IMR-90 (cell line): ENCODE measurements around the gene TMSB10. TPM values are rescaled to one million over a fixed set of nuclear protein-coding genes. Genes with fewer than 3 reads are reported as not detected.

Source experiments
- ATAC-seq: fragments of 200-7000 bp; cut with Tn5 transposase; 2 replicates; pipeline ENCODE4 v1.9.1; 2020; ENCODE audit warnings: low read depth, mild to moderate bottlenecking, moderate library complexity
- BruUV-seq: library from RNA; stranded (reverse); fragments of 400-500 nt; replicated peaks from 2 replicates; lab custom pipeline; 2021; lab: Mats Ljungman, UMichigan
- CTCF ChIA-PET: fragments of 300-600 bp; formaldehyde crosslinking; extraction: SDS; loops from one replicate; lab custom pipeline; 2021; ENCODE audit warnings: antibody characterized with exemption; lab: Yijun Ruan, JAX
- POLR2A ChIA-PET: fragments of 300-600 bp; sonication (Branson Sonifier 250); formaldehyde crosslinking; loops from one replicate; lab custom pipeline; 2022; ENCODE audit warnings: antibody characterized with exemption; ENCODE audit not compliant: unreplicated experiment; lab: Charles Lee
- DNase-seq: peaks from one replicate; pipeline ENCODE4 v3.0.0; 2013
- H2AFZ ChIP-seq: replicated peaks from 2 replicates; pipeline ENCODE3; 2013; ENCODE audit warnings: low read length, mild to moderate bottlenecking; ENCODE audit not compliant: poor library complexity
- H2AK5ac ChIP-seq: 2 replicates; pipeline ENCODE4 v1.6.1; 2013; ENCODE audit warnings: low read depth, low read length, inconsistent platforms
- H2AK9ac ChIP-seq: replicated peaks from 2 replicates; pipeline ENCODE3; 2013; ENCODE audit warnings: mild to moderate bottlenecking, low read depth, low read length, moderate library complexity; ENCODE audit not compliant: poor library complexity
- H2BK120ac ChIP-seq: 2 replicates; pipeline ENCODE4 v1.6.1; 2013; ENCODE audit warnings: low read depth, low read length, inconsistent platforms
- H2BK15ac ChIP-seq: 3 replicates; pipeline ENCODE4 v1.6.1; 2013; ENCODE audit warnings: low read depth, low read length, inconsistent platforms
- H2BK20ac ChIP-seq: 2 replicates; pipeline ENCODE4 v1.6.1; 2013; ENCODE audit warnings: low read depth, mild to moderate bottlenecking, inconsistent platforms, low read length, moderate library complexity
- H2BK5ac ChIP-seq: 2 replicates; pipeline ENCODE4 v1.6.1; 2013; ENCODE audit warnings: mild to moderate bottlenecking, low read depth, low read length, inconsistent platforms; ENCODE audit not compliant: poor library complexity, severe bottlenecking
- H3K14ac ChIP-seq: replicated peaks from 2 replicates; pipeline ENCODE4 v1.6.1; 2013; ENCODE audit warnings: low read depth, low read length, inconsistent platforms
- H3K18ac ChIP-seq: 2 replicates; pipeline ENCODE4 v1.6.1; 2013; ENCODE audit warnings: low read depth, low read length, control low read depth
- H3K23ac ChIP-seq: 2 replicates; pipeline ENCODE4 v1.6.1; 2013; ENCODE audit warnings: low read depth, low read length, inconsistent platforms
- H3K27ac ChIP-seq: 2 replicates; pipeline ENCODE4 v1.5.1; 2013; ENCODE audit warnings: mild to moderate bottlenecking, control low read depth, low read length; ENCODE audit not compliant: insufficient read depth
- H3K27me3 ChIP-seq: 2 replicates; pipeline ENCODE4 v1.6.1; 2013; ENCODE audit warnings: low read length; ENCODE audit not compliant: control insufficient read depth, insufficient read depth
- H3K36me3 ChIP-seq: 2 replicates; pipeline ENCODE4 v1.6.1; 2013; ENCODE audit warnings: low read length, mixed read lengths; ENCODE audit not compliant: control insufficient read depth, insufficient read depth
- H3K4ac ChIP-seq: 2 replicates; pipeline ENCODE4 v1.6.1; 2013; ENCODE audit warnings: low read depth, low read length, inconsistent platforms
- H3K4me1 ChIP-seq: 2 replicates; pipeline ENCODE4 v1.6.1; 2013; ENCODE audit warnings: low read length, mixed read lengths; ENCODE audit not compliant: control insufficient read depth, insufficient read depth
- H3K4me2 ChIP-seq: 2 replicates; pipeline ENCODE4 v1.6.1; 2013; ENCODE audit warnings: low read depth, mild to moderate bottlenecking, control low read depth, low read length, moderate library complexity
- H3K4me3 ChIP-seq: 2 replicates; pipeline ENCODE4 v1.5.1; 2013; ENCODE audit warnings: low read depth, mild to moderate bottlenecking, control low read depth, low read length, moderate library complexity; ENCODE audit not compliant: insufficient read depth
- H3K56ac ChIP-seq: 2 replicates; pipeline ENCODE4 v1.6.1; 2013; ENCODE audit warnings: low read length, inconsistent platforms; ENCODE audit not compliant: insufficient read depth; ENCODE audit errors: extremely low read depth
- H3K79me1 ChIP-seq, 2 experiments: 2 replicates each; pipeline ENCODE4 v1.6.1; 2013; ENCODE audit warnings: low read length in 2 of 2, inconsistent platforms in 1 of 2, low read depth in 1 of 2
- H3K9ac ChIP-seq: 2 replicates; pipeline ENCODE4 v1.6.1; 2013; ENCODE audit warnings: low read depth, low read length, control low read depth
- H3K9me1 ChIP-seq: 2 replicates; pipeline ENCODE4 v1.6.1; 2013; ENCODE audit warnings: low read length, inconsistent platforms; ENCODE audit not compliant: insufficient read depth
- H3K9me3 ChIP-seq: 2 replicates; pipeline ENCODE4 v1.6.1; 2013; ENCODE audit warnings: low read length; ENCODE audit not compliant: control insufficient read depth, insufficient read depth
- H4K20me1 ChIP-seq: 2 replicates; pipeline ENCODE4 v1.6.1; 2013; ENCODE audit warnings: low read length, inconsistent platforms; ENCODE audit not compliant: insufficient read depth
- H4K5ac ChIP-seq: 2 replicates; pipeline ENCODE4 v1.6.1; 2013; ENCODE audit warnings: mild to moderate bottlenecking, low read depth, low read length, control low read depth
- H4K8ac ChIP-seq, 2 experiments: 2 replicates each; pipeline ENCODE4 v1.6.1; 2013; ENCODE audit warnings: low read depth in 2 of 2, low read length in 2 of 2, control low read depth in 1 of 2, inconsistent platforms in 1 of 2
- H4K91ac ChIP-seq: 2 replicates; pipeline ENCODE4 v1.6.1; 2013; ENCODE audit warnings: low read depth, low read length, inconsistent platforms; ENCODE audit not compliant: insufficient read depth
- BHLHE40 ChIP-seq: fragments of 150-350 bp; IDR thresholded peaks from 2 replicates; pipeline ENCODE4 v1.6.1; 2016; ENCODE audit warnings: mild to moderate bottlenecking, low read depth, low read length
- CEBPB ChIP-seq: IDR thresholded peaks from 2 replicates; pipeline ENCODE4 v1.6.1; 2012; ENCODE audit warnings: low read depth, low read length, improper control_type of control experiment
- FOS ChIP-seq: fragments of 150-350 bp; IDR thresholded peaks from 2 replicates; pipeline ENCODE4 v1.6.1; 2016; ENCODE audit warnings: low read depth, low read length
- MAZ ChIP-seq: IDR thresholded peaks from 2 replicates; pipeline ENCODE4 v1.6.1; 2012; ENCODE audit warnings: low read depth, mild to moderate bottlenecking, low read length, improper control_type of control experiment, moderate library complexity, borderline replicate concordance
- RAD21 ChIP-seq: IDR thresholded peaks from 2 replicates; pipeline ENCODE4 v1.6.1; 2012; ENCODE audit warnings: low read length, improper control_type of control experiment
- dilution Hi-C: fragments of 300-500 bp; cut with HindIII; formaldehyde crosslinking; loops from one replicate; pipeline ENCODE4 v1.14.3; 2018; ENCODE audit warnings: low sequenced_read_pairs; ENCODE audit not compliant: unreplicated experiment
- in situ Hi-C: fragments of 300-500 bp; cut with MboI; formaldehyde crosslinking; loops from 3 replicates; pipeline ENCODE4 v1.14.3; 2019; ENCODE audit warnings: low sequenced_read_pairs, inconsistent platforms, mixed read lengths
- intact Hi-C: fragments of 100-400 bp; cut with micrococcal nuclease; formaldehyde crosslinking; loops from 2 replicates; pipeline ENCODE4 v1.10.0; 2022
- polyA plus RNA-seq, 3 experiments: library from polyadenylated mRNA; depleted of rRNA; stranded (reverse); fragments of >200 nt; gene quantifications; 2 replicates each; pipeline ENCODE4 v1.2.3, GENCODE V29; 2012; ENCODE audit warnings: low replicate concordance in 1 of 3
- total RNA-seq: library from RNA; depleted of rRNA; stranded (reverse); fragments of >200 nt; gene quantifications from 2 replicates; pipeline ENCODE4 v1.2.3, GENCODE V29; 2012

TMSB10 gene
- total and polyA plus RNA-seq, 2 of the 4 experiments (the other 2 are of a cell fraction): 3,620 to 5,527 TPM

DNA sequence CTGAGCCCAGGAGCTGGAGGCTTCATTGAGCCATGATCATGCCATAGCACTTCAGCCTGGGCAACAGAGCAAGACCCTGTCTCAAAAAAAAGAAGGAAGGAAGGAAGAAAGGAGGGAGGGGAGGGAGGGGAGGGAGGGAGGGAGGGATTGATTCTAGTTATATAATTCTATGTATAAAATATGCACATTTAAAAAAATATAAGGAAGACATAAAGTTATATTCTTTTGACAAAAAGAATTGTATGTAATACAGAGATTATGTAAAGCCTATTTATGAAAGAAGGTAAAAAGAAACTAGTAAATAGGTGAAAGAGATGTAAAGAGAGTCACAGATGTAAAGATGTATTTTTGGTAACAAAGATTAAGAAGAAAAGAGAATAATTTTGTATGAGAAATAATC is 17.6 kb downstream of the TMSB10 start:
- Histone ChIP-seq H3K14ac (no peak overlapping the region), H3K36me3 (no peaks in the 10 kb centered on the region), H4K5ac (no peak overlapping the region), H4K91ac (no peak overlapping the region), H2AFZ (no peak overlapping the region), H2BK20ac (no peak overlapping the region), H3K9me3 (no peaks in the 10 kb centered on the region), H3K4me1 (peaks cover 13% of the 10 kb centered on the region; the same call in 1 of the 2 replicates), H3K9me1 (peaks cover 3% of the 10 kb centered on the region; the same call in 1 of the 2 replicates), H2BK120ac (no peak overlapping the region), H2BK15ac (no peak overlapping the region), H4K8ac (no peak overlapping the region), H3K4me2 (no peak overlapping the region), H3K9ac (no peak overlapping the region), H3K27me3 (no peaks in the 10 kb centered on the region), H2BK5ac (no peak overlapping the region), H3K79me1 (peaks cover 8 to 10% of the 10 kb centered on the region in 2 experiments), H3K23ac (no peak overlapping the region), H3K56ac (no peak overlapping the region), H2AK5ac (peak overlapping the region; percentile 43; the same call in 1 of the 2 replicates), H3K4ac (no peak overlapping the region), H2AK9ac (no peak overlapping the region), H3K27ac (no peak overlapping the region), H3K18ac (no peak overlapping the region), H4K20me1 (no peaks in the 10 kb centered on the region), H3K4me3 (no peak overlapping the region)
- dilution Hi-C loops: no loop called here
- no peak for TF ChIP-seq RAD21
- no peak for TF ChIP-seq CEBPB
- no peak for TF ChIP-seq MAZ
- TF ChIP-seq FOS: no peak
- no peak for TF ChIP-seq BHLHE40
- intact Hi-C loops: no loop called here
- POLR2A ChIA-PET: no interaction called here
- no TSS peak for BruUV-seq
- ATAC-seq: no peak
- no peak for DNase-seq
- in situ Hi-C loops: loop anchor here (10.0 kb wide), 1 partner anchor 428 kb away; no protein-coding TSS in a partner anchor
- CTCF ChIA-PET: no interaction called here
